MM.1S (cell line): ENCODE data around the gene TRIM14.

Experiments
- DNase-seq: peaks from one replicate; pipeline ENCODE4 v3.0.0-alpha.2; 2015
- H2AFZ ChIP-seq: fragments of 300-600 bp; sonication (generic); 2 replicates; pipeline ENCODE4 v1.6.0; 2016; ENCODE audit warnings: antibody characterized with exemption, low read length
- H3F3A ChIP-seq: fragments of 300-600 bp; sonication (generic); 2 replicates; pipeline ENCODE4 v1.6.1; 2016; ENCODE audit warnings: mild to moderate bottlenecking, antibody characterized with exemption, low read length, moderate library complexity, mixed read lengths; ENCODE audit not compliant: insufficient read depth
- H3K27ac ChIP-seq: fragments of 300-600 bp; sonication (generic); 2 replicates; pipeline ENCODE4 v1.5.1; 2016; ENCODE audit warnings: mild to moderate bottlenecking, low read length
- H3K27me3 ChIP-seq: fragments of 300-600 bp; sonication (generic); replicated peaks from 2 replicates; pipeline ENCODE4 v1.6.0; 2016; ENCODE audit warnings: low read length; ENCODE audit not compliant: insufficient read depth
- H3K36me3 ChIP-seq: fragments of 300-600 bp; sonication (generic); replicated peaks from 2 replicates; pipeline ENCODE4 v1.6.1; 2016; ENCODE audit warnings: mild to moderate bottlenecking, low read length, mixed read lengths; ENCODE audit not compliant: insufficient read depth
- H3K4me1 ChIP-seq: fragments of 300-600 bp; sonication (generic); 2 replicates; pipeline ENCODE4 v1.6.1; 2016; ENCODE audit warnings: low read length, mixed read lengths
- H3K4me2 ChIP-seq: fragments of 300-600 bp; sonication (generic); 2 replicates; pipeline ENCODE4 v1.6.0; 2016; ENCODE audit warnings: low read depth, low read length
- H3K4me3 ChIP-seq: fragments of 300-600 bp; sonication (generic); 2 replicates; pipeline ENCODE4 v1.5.1; 2016; ENCODE audit warnings: low read length, mixed read lengths
- H3K79me2 ChIP-seq: fragments of 300-600 bp; sonication (generic); 2 replicates; pipeline ENCODE4 v1.6.1; 2016; ENCODE audit warnings: mixed run types, low read length, mixed read lengths
- H3K9ac ChIP-seq: fragments of 300-600 bp; sonication (generic); 2 replicates; pipeline ENCODE4 v1.6.1; 2016; ENCODE audit warnings: low read length, mixed read lengths
- H3K9me2 ChIP-seq: fragments of 300-600 bp; sonication (generic); replicated peaks from 2 replicates; pipeline ENCODE4 v1.6.1; 2016; ENCODE audit warnings: mild to moderate bottlenecking, low read length, mixed read lengths; ENCODE audit not compliant: insufficient read depth
- H3K9me3 ChIP-seq: fragments of 300-600 bp; sonication (generic); replicated peaks from 2 replicates; pipeline ENCODE4 v1.6.1; 2016; ENCODE audit warnings: mild to moderate bottlenecking, low read length, mixed read lengths; ENCODE audit not compliant: insufficient read depth
- H4K20me1 ChIP-seq: fragments of 300-600 bp; sonication (generic); 2 replicates; pipeline ENCODE4 v1.6.1; 2016; ENCODE audit warnings: mild to moderate bottlenecking, low read length, moderate library complexity, mixed read lengths; ENCODE audit not compliant: insufficient read depth
- EZH2 ChIP-seq: fragments of 300-600 bp; sonication (generic); optimal IDR thresholded peaks from 2 replicates; pipeline ENCODE3; 2017; ENCODE audit warnings: low read depth, mild to moderate bottlenecking, antibody characterized with exemption, low read length, mixed read lengths
- EZH2phosphoT487 ChIP-seq: fragments of 300-600 bp; sonication (generic); IDR thresholded peaks from 2 replicates; pipeline ENCODE4 v1.6.1; 2018; ENCODE audit warnings: antibody characterized with exemption, low read length
- TF ChIP-seq, protein P1 (sequence below): fragments of 300-600 bp; sonication (generic); IDR thresholded peaks from 2 replicates; pipeline ENCODE4 v1.5.1; 2016; ENCODE audit warnings: antibody characterized with exemption, low read length, mixed read lengths

TRIM14 gene

GRCh38 chr9:98144076-98144475 lies 25.1 kb upstream of the TRIM14 start:
- Histone ChIP-seq H3F3A (no peaks in the 10 kb centered on the region), H3K9ac (no peak overlapping the region), H3K79me2 (no peaks in the 10 kb centered on the region), H3K9me2 (no peaks in the 10 kb centered on the region), H3K27me3 (no peaks in the 10 kb centered on the region), H3K4me3 (no peak overlapping the region), H4K20me1 (no peaks in the 10 kb centered on the region), H3K4me1 (0 out of 2 replicates have a peak, but pooled peaks cover 8% of the 10 kb centered on the region), H3K4me2 (no peak overlapping the region), H3K9me3 (no peaks in the 10 kb centered on the region), H3K27ac (no peak overlapping the region), H2AFZ (no peak overlapping the region), H3K36me3 (no peaks in the 10 kb centered on the region)
- TF ChIP-seq, protein P1, sequence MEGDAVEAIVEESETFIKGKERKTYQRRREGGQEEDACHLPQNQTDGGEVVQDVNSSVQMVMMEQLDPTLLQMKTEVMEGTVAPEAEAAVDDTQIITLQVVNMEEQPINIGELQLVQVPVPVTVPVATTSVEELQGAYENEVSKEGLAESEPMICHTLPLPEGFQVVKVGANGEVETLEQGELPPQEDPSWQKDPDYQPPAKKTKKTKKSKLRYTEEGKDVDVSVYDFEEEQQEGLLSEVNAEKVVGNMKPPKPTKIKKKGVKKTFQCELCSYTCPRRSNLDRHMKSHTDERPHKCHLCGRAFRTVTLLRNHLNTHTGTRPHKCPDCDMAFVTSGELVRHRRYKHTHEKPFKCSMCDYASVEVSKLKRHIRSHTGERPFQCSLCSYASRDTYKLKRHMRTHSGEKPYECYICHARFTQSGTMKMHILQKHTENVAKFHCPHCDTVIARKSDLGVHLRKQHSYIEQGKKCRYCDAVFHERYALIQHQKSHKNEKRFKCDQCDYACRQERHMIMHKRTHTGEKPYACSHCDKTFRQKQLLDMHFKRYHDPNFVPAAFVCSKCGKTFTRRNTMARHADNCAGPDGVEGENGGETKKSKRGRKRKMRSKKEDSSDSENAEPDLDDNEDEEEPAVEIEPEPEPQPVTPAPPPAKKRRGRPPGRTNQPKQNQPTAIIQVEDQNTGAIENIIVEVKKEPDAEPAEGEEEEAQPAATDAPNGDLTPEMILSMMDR = no peak
- TF ChIP-seq EZH2 = no peak
- TF ChIP-seq EZH2phosphoT487 = no peak
- no peak for DNase-seq

- H3K9me2 ChIP-seq = no peaks in the 10 kb centered on the region
- 0 out of 2 replicates have a peak, but pooled peaks cover 8% of the 10 kb centered on the region for H3K4me1 ChIP-seq
- H3K27ac ChIP-seq = no peak overlapping the region
- no peaks in the 10 kb centered on the region for H3K27me3 ChIP-seq
- no peaks in the 10 kb centered on the region for H4K20me1 ChIP-seq
- H3K36me3 ChIP-seq = no peaks in the 10 kb centered on the region
- TF ChIP-seq, protein P1 = no peak
- TF ChIP-seq EZH2phosphoT487 (no peak), EZH2 (no peak)
- H3K4me2 ChIP-seq = no peak overlapping the region
- no peak overlapping the region for H3K4me3 ChIP-seq
- no peak overlapping the region for H2AFZ ChIP-seq
- H3K79me2 ChIP-seq = no peaks in the 10 kb centered on the region
- no peaks in the 10 kb centered on the region for H3F3A ChIP-seq
- no peaks in the 10 kb centered on the region for H3K9me3 ChIP-seq
- DNase-seq = no peak
- H3K9ac ChIP-seq = no peak overlapping the region
Measured at GRCh38 chr9:98142925-98143481, 24.0 kb upstream of the TRIM14 start.

DNA sequence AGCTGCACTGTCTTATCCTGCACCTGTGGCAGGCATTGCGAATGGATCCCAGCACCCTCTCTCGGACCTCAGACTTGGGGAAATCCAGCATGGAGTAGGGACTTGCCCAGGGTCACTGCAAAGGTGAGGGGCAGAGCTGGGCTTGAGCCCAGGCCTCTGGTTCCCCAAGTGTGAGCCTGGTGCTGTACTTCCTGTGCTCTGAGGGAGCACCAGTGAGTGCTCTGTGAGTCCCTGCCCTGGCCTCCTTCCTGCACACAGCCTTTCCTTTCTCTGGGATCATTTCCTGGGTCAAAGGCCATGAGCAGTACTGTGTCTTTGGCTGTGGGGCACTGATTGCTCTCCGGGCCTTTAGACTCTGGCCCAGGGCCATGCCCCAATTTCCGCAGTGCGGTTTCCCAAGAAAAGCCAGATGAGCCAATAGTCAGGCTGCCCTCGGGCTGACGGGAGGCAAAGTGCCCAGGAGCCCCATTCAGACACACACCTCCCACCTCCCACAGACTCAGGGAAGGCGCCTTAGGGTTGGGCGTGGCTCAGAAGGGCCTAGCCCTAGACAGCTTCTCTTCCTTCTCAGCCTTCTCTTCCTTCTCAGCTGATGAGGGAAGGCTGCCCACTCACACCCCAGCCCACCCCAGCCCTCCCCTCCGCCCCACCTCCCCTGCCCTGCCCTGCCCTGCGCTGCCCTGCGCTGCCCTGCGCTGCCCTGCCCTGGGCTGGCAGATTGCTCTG lies 23.3 kb upstream of the TRIM14 start:
- Histone ChIP-seq H3K36me3 (no peaks in the 10 kb centered on the region), H3K79me2 (no peaks in the 10 kb centered on the region), H3K27me3 (no peaks in the 10 kb centered on the region), H2AFZ (no peak overlapping the region), H3K9me2 (no peaks in the 10 kb centered on the region), H3K4me2 (no peak overlapping the region), H3F3A (no peaks in the 10 kb centered on the region), H3K4me3 (no peak overlapping the region), H4K20me1 (no peaks in the 10 kb centered on the region), H3K9ac (no peak overlapping the region), H3K4me1 (0 out of 2 replicates have a peak, but pooled peaks cover 8% of the 10 kb centered on the region), H3K9me3 (no peaks in the 10 kb centered on the region), H3K27ac (no peak overlapping the region)
- TF ChIP-seq EZH2phosphoT487 = no peak
- TF ChIP-seq, protein P1 = no peak
- no peak for TF ChIP-seq EZH2
- no peak for DNase-seq
